H1 (cell line): Measurements from ENCODE around the gene TMEM38A. TPM values are rescaled to one million over a fixed set of nuclear protein-coding genes. Genes with fewer than 3 reads are reported as not detected.

Source experiments
- CEBPB ChIP-seq: IDR thresholded peaks from 2 replicates; pipeline ENCODE4 v1.6.1; 2012; ENCODE audit warnings: low read depth, low read length
- CHD1 ChIP-seq: IDR thresholded peaks from 2 replicates; pipeline ENCODE4 v1.6.1; 2012; ENCODE audit warnings: low read depth, low read length, improper control_type of control experiment
- CREB1 ChIP-seq: IDR thresholded peaks from 2 replicates; pipeline ENCODE4 v1.6.1; 2012; ENCODE audit warnings: inconsistent platforms
- FOSL1 ChIP-seq: IDR thresholded peaks from 2 replicates; pipeline ENCODE4 v1.6.1; 2011; ENCODE audit warnings: mild to moderate bottlenecking, low read depth, low read length, moderate library complexity; ENCODE audit not compliant: insufficient read depth
- SP2 ChIP-seq: IDR thresholded peaks from 2 replicates; pipeline ENCODE4 v1.6.1; 2012; ENCODE audit warnings: mild to moderate bottlenecking, low read length, inconsistent platforms
- SRF ChIP-seq: IDR thresholded peaks from 2 replicates; pipeline ENCODE4 v1.6.1; 2011; ENCODE audit warnings: mild to moderate bottlenecking, low read depth, low read length, moderate library complexity
- TAF7 ChIP-seq: optimal IDR thresholded peaks from 2 replicates; pipeline ENCODE3; 2011; ENCODE audit warnings: low read depth, mild to moderate bottlenecking, inconsistent platforms, low read length, moderate library complexity, borderline replicate concordance
- polyA plus RNA-seq, 7 experiments: library from polyadenylated mRNA; depleted of rRNA in 3 of 7; stranded (reverse) in 5 of 7; unstranded in 2 of 7; fragments of >200 nt in 5 of 7; fragments of 200-250 nt in 2 of 7; gene quantifications; 1 replicate in 5 of 7; 2 replicates in 1 of 7; 4 replicates in 1 of 7; pipeline versions ENCODE4 v1.2.1 to v1.2.3, GENCODE V29; 2011 to 2013; ENCODE audit warnings: missing spikeins in 2 of 7, mixed read lengths in 2 of 7
- total RNA-seq: library from RNA; stranded (reverse); fragmentation: NEBNext Ultra II Directional; extraction: Animal tissue kit (Norgen Biotek cat#: 25700); gene quantifications from 2 replicates; pipeline ENCODE4 v1.2.1, GENCODE V29; 2021
- TF ChIP-seq, protein P1 (sequence below): fragments of 300-600 bp; sonication (generic); IDR thresholded peaks from 2 replicates; pipeline ENCODE4 v1.7.1; 2012; ENCODE audit warnings: low read length, moderate library complexity, mild to moderate bottlenecking, inconsistent platforms; ENCODE audit not compliant: insufficient replicate concordance

TMEM38A gene
- total and polyA plus RNA-seq, 2 of the 8 experiments (the other 6 are each of a cell fraction or from before 2014, with no cell fraction given) = 8.9 to 9.2 TPM

DNA sequence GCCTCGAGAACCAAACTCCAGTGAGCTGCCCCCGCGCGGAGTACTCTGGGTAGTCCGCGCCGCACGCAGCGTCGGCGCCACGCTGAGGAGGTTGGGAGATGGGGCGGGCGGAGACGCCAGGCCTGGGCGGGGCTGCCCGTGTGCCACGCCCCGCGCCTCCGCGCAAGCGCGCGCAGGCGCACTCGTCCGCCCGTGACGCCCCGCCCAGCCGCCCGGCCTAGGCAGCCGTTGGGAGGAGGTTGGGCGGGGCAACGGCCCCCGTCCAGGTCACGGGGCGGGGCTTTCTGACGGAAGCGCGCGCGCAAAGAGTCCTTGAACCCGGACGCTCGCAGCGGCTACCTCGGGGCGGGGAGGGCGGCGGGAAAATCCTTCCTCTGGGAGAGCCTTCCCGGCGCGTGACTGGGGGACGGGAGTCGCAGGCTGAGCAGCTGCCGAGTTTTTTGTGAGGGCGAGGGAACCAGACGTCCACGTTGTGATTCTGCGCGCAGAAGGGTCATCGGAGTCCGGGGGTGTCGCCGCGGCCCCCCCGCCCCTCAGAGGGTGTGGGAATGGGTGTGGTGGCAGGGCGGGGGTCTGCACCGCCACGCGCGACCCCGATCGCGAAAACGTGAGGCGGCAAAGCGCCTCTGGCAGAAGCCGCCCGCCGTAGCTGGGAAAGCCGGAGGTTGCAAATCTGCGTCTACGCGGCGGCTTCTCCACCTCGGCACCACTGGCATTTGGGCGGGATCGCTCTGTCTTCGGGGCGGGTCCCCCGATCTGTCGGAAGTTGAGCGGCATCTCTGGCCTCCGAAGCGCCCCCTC is 32.6 kb upstream of the TMEM38A start, which contains the start of gene MED26 (continued):
- TF ChIP-seq, protein P1, sequence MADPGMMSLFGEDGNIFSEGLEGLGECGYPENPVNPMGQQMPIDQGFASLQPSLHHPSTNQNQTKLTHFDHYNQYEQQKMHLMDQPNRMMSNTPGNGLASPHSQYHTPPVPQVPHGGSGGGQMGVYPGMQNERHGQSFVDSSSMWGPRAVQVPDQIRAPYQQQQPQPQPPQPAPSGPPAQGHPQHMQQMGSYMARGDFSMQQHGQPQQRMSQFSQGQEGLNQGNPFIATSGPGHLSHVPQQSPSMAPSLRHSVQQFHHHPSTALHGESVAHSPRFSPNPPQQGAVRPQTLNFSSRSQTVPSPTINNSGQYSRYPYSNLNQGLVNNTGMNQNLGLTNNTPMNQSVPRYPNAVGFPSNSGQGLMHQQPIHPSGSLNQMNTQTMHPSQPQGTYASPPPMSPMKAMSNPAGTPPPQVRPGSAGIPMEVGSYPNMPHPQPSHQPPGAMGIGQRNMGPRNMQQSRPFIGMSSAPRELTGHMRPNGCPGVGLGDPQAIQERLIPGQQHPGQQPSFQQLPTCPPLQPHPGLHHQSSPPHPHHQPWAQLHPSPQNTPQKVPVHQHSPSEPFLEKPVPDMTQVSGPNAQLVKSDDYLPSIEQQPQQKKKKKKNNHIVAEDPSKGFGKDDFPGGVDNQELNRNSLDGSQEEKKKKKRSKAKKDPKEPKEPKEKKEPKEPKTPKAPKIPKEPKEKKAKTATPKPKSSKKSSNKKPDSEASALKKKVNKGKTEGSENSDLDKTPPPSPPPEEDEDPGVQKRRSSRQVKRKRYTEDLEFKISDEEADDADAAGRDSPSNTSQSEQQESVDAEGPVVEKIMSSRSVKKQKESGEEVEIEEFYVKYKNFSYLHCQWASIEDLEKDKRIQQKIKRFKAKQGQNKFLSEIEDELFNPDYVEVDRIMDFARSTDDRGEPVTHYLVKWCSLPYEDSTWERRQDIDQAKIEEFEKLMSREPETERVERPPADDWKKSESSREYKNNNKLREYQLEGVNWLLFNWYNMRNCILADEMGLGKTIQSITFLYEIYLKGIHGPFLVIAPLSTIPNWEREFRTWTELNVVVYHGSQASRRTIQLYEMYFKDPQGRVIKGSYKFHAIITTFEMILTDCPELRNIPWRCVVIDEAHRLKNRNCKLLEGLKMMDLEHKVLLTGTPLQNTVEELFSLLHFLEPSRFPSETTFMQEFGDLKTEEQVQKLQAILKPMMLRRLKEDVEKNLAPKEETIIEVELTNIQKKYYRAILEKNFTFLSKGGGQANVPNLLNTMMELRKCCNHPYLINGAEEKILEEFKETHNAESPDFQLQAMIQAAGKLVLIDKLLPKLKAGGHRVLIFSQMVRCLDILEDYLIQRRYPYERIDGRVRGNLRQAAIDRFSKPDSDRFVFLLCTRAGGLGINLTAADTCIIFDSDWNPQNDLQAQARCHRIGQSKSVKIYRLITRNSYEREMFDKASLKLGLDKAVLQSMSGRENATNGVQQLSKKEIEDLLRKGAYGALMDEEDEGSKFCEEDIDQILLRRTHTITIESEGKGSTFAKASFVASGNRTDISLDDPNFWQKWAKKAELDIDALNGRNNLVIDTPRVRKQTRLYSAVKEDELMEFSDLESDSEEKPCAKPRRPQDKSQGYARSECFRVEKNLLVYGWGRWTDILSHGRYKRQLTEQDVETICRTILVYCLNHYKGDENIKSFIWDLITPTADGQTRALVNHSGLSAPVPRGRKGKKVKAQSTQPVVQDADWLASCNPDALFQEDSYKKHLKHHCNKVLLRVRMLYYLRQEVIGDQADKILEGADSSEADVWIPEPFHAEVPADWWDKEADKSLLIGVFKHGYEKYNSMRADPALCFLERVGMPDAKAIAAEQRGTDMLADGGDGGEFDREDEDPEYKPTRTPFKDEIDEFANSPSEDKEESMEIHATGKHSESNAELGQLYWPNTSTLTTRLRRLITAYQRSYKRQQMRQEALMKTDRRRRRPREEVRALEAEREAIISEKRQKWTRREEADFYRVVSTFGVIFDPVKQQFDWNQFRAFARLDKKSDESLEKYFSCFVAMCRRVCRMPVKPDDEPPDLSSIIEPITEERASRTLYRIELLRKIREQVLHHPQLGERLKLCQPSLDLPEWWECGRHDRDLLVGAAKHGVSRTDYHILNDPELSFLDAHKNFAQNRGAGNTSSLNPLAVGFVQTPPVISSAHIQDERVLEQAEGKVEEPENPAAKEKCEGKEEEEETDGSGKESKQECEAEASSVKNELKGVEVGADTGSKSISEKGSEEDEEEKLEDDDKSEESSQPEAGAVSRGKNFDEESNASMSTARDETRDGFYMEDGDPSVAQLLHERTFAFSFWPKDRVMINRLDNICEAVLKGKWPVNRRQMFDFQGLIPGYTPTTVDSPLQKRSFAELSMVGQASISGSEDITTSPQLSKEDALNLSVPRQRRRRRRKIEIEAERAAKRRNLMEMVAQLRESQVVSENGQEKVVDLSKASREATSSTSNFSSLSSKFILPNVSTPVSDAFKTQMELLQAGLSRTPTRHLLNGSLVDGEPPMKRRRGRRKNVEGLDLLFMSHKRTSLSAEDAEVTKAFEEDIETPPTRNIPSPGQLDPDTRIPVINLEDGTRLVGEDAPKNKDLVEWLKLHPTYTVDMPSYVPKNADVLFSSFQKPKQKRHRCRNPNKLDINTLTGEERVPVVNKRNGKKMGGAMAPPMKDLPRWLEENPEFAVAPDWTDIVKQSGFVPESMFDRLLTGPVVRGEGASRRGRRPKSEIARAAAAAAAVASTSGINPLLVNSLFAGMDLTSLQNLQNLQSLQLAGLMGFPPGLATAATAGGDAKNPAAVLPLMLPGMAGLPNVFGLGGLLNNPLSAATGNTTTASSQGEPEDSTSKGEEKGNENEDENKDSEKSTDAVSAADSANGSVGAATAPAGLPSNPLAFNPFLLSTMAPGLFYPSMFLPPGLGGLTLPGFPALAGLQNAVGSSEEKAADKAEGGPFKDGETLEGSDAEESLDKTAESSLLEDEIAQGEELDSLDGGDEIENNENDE = no peak
- no peak for TF ChIP-seq CEBPB
- no peak for TF ChIP-seq FOSL1
- no peak for TF ChIP-seq CHD1
- TF ChIP-seq SP2 = no peak
- TF ChIP-seq CREB1 = peak; percentile 66
- peak; percentile 89 for TF ChIP-seq TAF7
- TF ChIP-seq SRF = no peak
